Neuronal stem cell (in vitro differentiated cells): ENCODE data around the gene KCNQ1.

Experiments
- DNase-seq: peaks from one replicate; pipeline ENCODE4 v3.0.0-alpha.2; 2013; ENCODE audit warnings: low spot score
- H2AFZ ChIP-seq: one replicate; pipeline ENCODE4 v1.6.1; 2013; ENCODE audit warnings: mild to moderate bottlenecking, low read length, inconsistent platforms
- H2AK5ac ChIP-seq: 2 replicates; pipeline ENCODE4 v1.6.1; 2013; ENCODE audit warnings: low read depth, mild to moderate bottlenecking, inconsistent platforms, low read length, moderate library complexity, mixed read lengths
- H2BK120ac ChIP-seq: 2 replicates; pipeline ENCODE4 v1.6.1; 2013; ENCODE audit warnings: low read depth, mild to moderate bottlenecking, inconsistent platforms, low read length, moderate library complexity, mixed read lengths
- H2BK12ac ChIP-seq: one replicate; pipeline ENCODE4 v1.6.1; 2013; ENCODE audit warnings: low read length, inconsistent platforms
- H2BK15ac ChIP-seq: 2 replicates; pipeline ENCODE4 v1.6.1; 2013; ENCODE audit warnings: mild to moderate bottlenecking, low read length, inconsistent platforms, mixed read lengths
- H2BK5ac ChIP-seq: one replicate; pipeline ENCODE4 v1.6.1; 2013; ENCODE audit warnings: inconsistent platforms, mild to moderate bottlenecking, low read length, moderate library complexity
- H3K14ac ChIP-seq: one replicate; pipeline ENCODE4 v1.6.1; 2013; ENCODE audit warnings: low read length, inconsistent platforms
- H3K18ac ChIP-seq: 2 replicates; pipeline ENCODE4 v1.6.1; 2013; ENCODE audit warnings: low read length, inconsistent platforms
- H3K23ac ChIP-seq: 2 replicates; pipeline ENCODE4 v1.6.1; 2013; ENCODE audit warnings: low read depth, mild to moderate bottlenecking, mixed read lengths, low read length, inconsistent platforms; ENCODE audit not compliant: poor library complexity
- H3K27ac ChIP-seq: replicated peaks from 3 replicates; pipeline ENCODE4 v1.5.1; 2013; ENCODE audit warnings: low read length, inconsistent platforms
- H3K27me3 ChIP-seq, 3 experiments: 2 replicates each; pipeline ENCODE4 v1.6.1; 2013; ENCODE audit warnings: low read length in 3 of 3, mild to moderate bottlenecking in 2 of 3, inconsistent platforms in 1 of 3, low read depth in 1 of 3, mixed read lengths in 1 of 3, moderate library complexity in 1 of 3; ENCODE audit not compliant: control insufficient read depth in 3 of 3, insufficient read depth in 3 of 3
- H3K36me3 ChIP-seq, 2 donors: replicated peaks in 1 of 2; 2 replicates each; pipeline ENCODE4 v1.6.1; 2013; ENCODE audit warnings: low read length in 2 of 2; ENCODE audit not compliant: control insufficient read depth in 2 of 2, insufficient read depth in 2 of 2
- H3K4ac ChIP-seq: 2 replicates; pipeline ENCODE4 v1.6.1; 2013; ENCODE audit warnings: inconsistent platforms, mild to moderate bottlenecking, low read length, moderate library complexity
- H3K4me1 ChIP-seq, 2 donors: 1 replicate in 1 of 2; 2 replicates in 1 of 2; pipeline ENCODE4 v1.6.1; 2013; ENCODE audit warnings: low read length in 2 of 2, low read depth in 1 of 2; ENCODE audit not compliant: control insufficient read depth in 2 of 2, insufficient read depth in 1 of 2
- H3K4me2 ChIP-seq: one replicate; pipeline ENCODE4 v1.6.1; 2013; ENCODE audit warnings: mild to moderate bottlenecking, low read length, inconsistent platforms; ENCODE audit not compliant: insufficient read depth, poor library complexity, severe bottlenecking
- H3K4me3 ChIP-seq, 2 donors: 2 replicates each; pipeline ENCODE4 v1.5.1; 2013; ENCODE audit warnings: low read length in 2 of 2, mild to moderate bottlenecking in 2 of 2, inconsistent platforms in 1 of 2, moderate library complexity in 1 of 2
- H3K79me1 ChIP-seq: one replicate; pipeline ENCODE4 v1.6.1; 2013; ENCODE audit warnings: low read depth, mild to moderate bottlenecking, inconsistent platforms, low read length, moderate library complexity
- H3K9ac ChIP-seq: one replicate; pipeline ENCODE4 v1.6.1; 2013; ENCODE audit warnings: mild to moderate bottlenecking, low read depth, low read length, inconsistent platforms; ENCODE audit not compliant: poor library complexity
- H3K9me3 ChIP-seq, 2 donors: replicated peaks in 1 of 2; 2 replicates each; pipeline versions ENCODE3 to v1.6.1; 2013; ENCODE audit warnings: low read length in 2 of 2, mild to moderate bottlenecking in 2 of 2, inconsistent platforms in 1 of 2, low read depth in 1 of 2, mixed read lengths in 1 of 2, moderate library complexity in 1 of 2; ENCODE audit not compliant: control insufficient read depth in 2 of 2, insufficient read depth in 1 of 2
- H4K8ac ChIP-seq: one replicate; pipeline ENCODE4 v1.6.1; 2013; ENCODE audit warnings: low read depth, mild to moderate bottlenecking, inconsistent platforms, low read length, moderate library complexity
- H4K91ac ChIP-seq: one replicate; pipeline ENCODE4 v1.6.1; 2013; ENCODE audit warnings: low read length, low read depth, mild to moderate bottlenecking, inconsistent platforms; ENCODE audit not compliant: poor library complexity
- WGBS, 2 donors: extraction: QIAGEN DNeasy Blood & Tissue Kit; methylation state at CpG; one replicate each; pipeline ENCODE4 v1.1.7; 2013; ENCODE audit warnings: missing lambda C conversion rate in 2 of 2, mixed read lengths in 1 of 2; ENCODE audit not compliant: insufficient read length in 2 of 2, insufficient replicate concordance in 1 of 2; ENCODE audit errors: extremely low coverage in 2 of 2; 5-methylcytosine and 5-hydroxymethylcytosine counted together

Gene KCNQ1

DNA sequence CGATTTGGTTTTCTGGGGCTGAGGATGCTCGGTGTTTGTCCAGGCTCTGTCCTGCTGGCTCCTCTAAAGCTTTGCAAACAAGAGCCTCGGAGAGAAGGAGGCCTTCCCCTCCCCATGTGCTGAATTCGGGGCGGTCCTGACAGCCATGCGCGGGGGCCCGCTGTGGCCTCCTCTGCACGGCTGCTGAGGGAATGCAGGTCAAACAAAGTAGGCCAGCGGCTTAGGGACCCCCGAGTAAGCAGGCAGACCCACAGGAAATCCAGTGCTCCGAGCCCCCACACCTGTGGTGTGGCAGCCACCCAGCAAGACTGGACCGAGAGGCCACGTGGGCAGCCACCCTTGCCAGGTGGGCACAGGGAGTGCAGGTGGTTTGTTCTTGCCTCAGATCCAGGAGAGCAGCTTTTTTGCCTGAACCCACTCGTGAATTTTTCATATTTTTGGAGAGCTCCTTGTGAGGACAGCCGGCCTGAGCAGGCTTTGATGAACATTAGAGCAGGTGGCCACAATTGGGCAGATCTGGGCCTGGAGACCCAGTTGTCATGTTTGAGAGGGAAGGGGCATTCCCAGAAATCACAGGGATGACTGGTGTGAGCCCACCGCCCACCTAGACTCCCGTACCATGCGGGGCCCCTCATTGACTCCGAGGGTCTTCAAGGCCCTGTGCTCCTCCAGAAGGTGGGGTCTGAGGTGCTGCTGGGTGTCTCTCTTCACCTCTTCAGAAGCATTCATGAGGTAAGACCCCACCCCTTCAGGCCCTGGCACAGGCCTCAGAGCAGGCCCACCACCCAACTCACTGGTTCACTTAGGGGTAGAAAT, 298.0 kb downstream of the KCNQ1 start:
- no peak overlapping the region for H3K4me2 ChIP-seq
- no peak overlapping the region for H3K27ac ChIP-seq
- no peak overlapping the region for H2BK120ac ChIP-seq
- WGBS, 2 donors = no CpG with 5 or more reads among the region's 20 CpGs
- H3K18ac ChIP-seq = peak overlapping the region; percentile 81
- H3K14ac ChIP-seq = peak overlapping the region; percentile 83
- H3K4ac ChIP-seq = no peak overlapping the region
- no peak overlapping the region for H2BK5ac ChIP-seq
- no peak overlapping the region for H4K8ac ChIP-seq
- H3K4me3 ChIP-seq = no peak overlapping the region
- H3K4me1 ChIP-seq = peaks cover 0 to 1% of the 10 kb centered on the region in 2 donors
- H3K36me3 ChIP-seq = no peaks in the 10 kb centered on the region
- no peak overlapping the region for H2AFZ ChIP-seq
- H4K91ac ChIP-seq = no peak overlapping the region
- H2BK12ac ChIP-seq = no peak overlapping the region
- no peaks in the 10 kb centered on the region for H3K79me1 ChIP-seq
- H3K23ac ChIP-seq = no peak overlapping the region
- H2BK15ac ChIP-seq = no peak overlapping the region
- no peak for DNase-seq
- H2AK5ac ChIP-seq = peak overlapping the region; percentile 74
- H3K9me3 ChIP-seq = no peaks in the 10 kb centered on the region
- H3K27me3 ChIP-seq = peaks cover 0 to 51% (median 0%) of the 10 kb centered on the region in 3 experiments
- H3K9ac ChIP-seq = no peak overlapping the region

DNA sequence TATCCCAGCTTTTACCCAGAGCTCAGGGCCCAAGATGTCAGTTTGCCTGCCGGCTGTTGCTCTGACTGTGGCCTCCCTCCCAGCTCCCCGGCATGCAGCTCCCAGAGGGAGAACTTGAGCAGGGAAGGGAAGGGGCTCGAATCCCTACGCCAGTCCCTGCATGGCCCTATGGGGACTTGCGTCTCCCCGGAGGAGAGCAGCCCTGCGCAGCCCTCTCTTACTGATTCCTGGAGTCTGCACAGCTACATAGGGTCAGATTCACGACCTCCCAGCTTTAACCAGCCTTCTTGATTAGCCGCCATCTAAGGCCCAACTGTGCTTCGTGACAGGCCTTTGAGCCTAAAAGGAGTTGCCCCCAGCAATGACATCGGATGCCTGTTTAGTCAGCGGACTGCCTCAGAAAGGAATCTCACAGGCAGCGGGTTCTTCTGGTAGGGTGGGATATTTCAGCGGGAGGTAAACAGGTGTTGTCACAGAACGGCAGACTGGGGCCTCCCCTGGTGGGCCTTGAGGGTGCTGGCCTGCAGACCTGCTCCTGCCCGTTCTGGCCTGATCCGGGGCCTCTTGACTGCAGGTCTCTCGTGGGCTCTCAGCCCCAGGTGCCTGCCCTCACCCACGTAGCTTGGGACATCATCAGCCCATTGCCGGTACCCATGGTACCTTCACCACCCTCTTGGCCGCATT, 298.8 kb downstream of the KCNQ1 start:
- H3K9me3 ChIP-seq = no peaks in the 10 kb centered on the region
- no peak overlapping the region for H3K27ac ChIP-seq
- no peak overlapping the region for H3K4me3 ChIP-seq
- peaks cover 0 to 54% (median 0%) of the 10 kb centered on the region in 3 experiments for H3K27me3 ChIP-seq
- H3K79me1 ChIP-seq = no peaks in the 10 kb centered on the region
- H3K36me3 ChIP-seq = no peaks in the 10 kb centered on the region
- no peak overlapping the region for H3K18ac ChIP-seq
- H2AK5ac ChIP-seq = peak overlapping the region; percentile 74
- H2BK120ac ChIP-seq = no peak overlapping the region
- no peak overlapping the region for H3K4ac ChIP-seq
- H2BK15ac ChIP-seq = no peak overlapping the region
- no CpG with 5 or more reads among the region's 21 CpGs for WGBS, 2 donors
- no peak overlapping the region for H2BK12ac ChIP-seq
- H3K4me2 ChIP-seq = no peak overlapping the region
- no peak for DNase-seq
- no peak overlapping the region for H3K14ac ChIP-seq
- H4K8ac ChIP-seq = no peak overlapping the region
- no peak overlapping the region for H4K91ac ChIP-seq
- H3K9ac ChIP-seq = peak overlapping the region; percentile 39
- no peak overlapping the region for H2BK5ac ChIP-seq
- no peak overlapping the region for H3K23ac ChIP-seq
- H2AFZ ChIP-seq = no peak overlapping the region
- peaks cover 0 to 1% of the 10 kb centered on the region in 2 donors for H3K4me1 ChIP-seq

DNA sequence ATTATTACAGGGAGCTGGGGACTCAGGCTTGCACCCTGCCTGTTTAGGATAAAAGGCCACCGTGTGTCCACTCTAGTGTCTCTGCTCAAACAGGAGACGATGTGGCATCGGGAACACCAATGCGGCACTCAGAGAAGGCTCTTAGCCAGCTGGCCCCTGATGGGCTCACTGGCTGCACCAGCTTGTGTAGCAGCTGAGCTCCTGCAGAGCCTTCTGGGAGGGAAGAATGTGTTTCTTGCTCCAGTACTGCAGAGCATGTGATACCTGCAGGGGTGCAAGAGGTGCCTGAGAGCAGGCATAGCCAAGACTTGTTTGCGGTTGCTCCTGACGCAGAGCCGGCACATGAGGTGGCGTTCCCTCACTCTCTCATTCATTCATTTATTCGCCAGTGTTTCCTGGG, 299.4 kb downstream of the KCNQ1 start:
- H3K79me1 ChIP-seq = no peaks in the 10 kb centered on the region
- H4K8ac ChIP-seq = no peak overlapping the region
- no peaks in the 10 kb centered on the region for H3K9me3 ChIP-seq
- H2AK5ac ChIP-seq = no peak overlapping the region
- no peak overlapping the region for H2BK120ac ChIP-seq
- H3K14ac ChIP-seq = no peak overlapping the region
- no peak overlapping the region for H2BK12ac ChIP-seq
- H3K4ac ChIP-seq = no peak overlapping the region
- H3K4me2 ChIP-seq = no peak overlapping the region
- H2AFZ ChIP-seq = no peak overlapping the region
- peaks cover 0 to 53% (median 0%) of the 10 kb centered on the region in 3 experiments for H3K27me3 ChIP-seq
- no peak overlapping the region for H3K27ac ChIP-seq
- H3K18ac ChIP-seq = no peak overlapping the region
- no peak overlapping the region for H3K4me3 ChIP-seq
- no peak for DNase-seq
- H3K4me1 ChIP-seq = peaks cover 0 to 1% of the 10 kb centered on the region in 2 donors
- WGBS, 2 donors = no CpG with 5 or more reads among the region's 9 CpGs
- no peak overlapping the region for H4K91ac ChIP-seq
- no peak overlapping the region for H3K23ac ChIP-seq
- H3K36me3 ChIP-seq = no peaks in the 10 kb centered on the region
- H2BK15ac ChIP-seq = no peak overlapping the region
- H3K9ac ChIP-seq = no peak overlapping the region
- H2BK5ac ChIP-seq = no peak overlapping the region

DNA sequence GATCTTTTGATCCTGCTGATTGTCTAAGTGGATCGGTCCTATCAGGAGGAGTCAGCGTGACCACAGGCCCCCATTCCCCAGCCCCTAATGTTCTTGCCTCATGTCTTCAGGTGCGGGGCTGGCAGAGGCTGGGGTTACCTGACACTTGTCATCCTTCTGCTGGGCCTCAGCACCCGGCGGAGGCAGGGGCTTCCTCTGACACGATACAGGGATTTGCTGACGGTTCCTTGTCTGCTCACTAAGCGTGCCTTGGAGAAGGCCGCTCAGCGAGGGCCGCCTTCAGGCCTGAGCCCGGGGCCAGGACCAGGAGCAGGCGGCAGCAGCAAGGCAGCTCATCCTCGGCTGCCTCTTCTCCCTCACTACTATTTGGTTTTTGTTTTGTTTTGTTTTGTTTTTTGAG, 300.7 kb downstream of the KCNQ1 start:
- peaks cover 0 to 57% (median 0%) of the 10 kb centered on the region in 3 experiments for H3K27me3 ChIP-seq
- DNase-seq = no peak
- no peak overlapping the region for H3K9ac ChIP-seq
- H3K79me1 ChIP-seq = no peaks in the 10 kb centered on the region
- no peaks in the 10 kb centered on the region for H3K9me3 ChIP-seq
- H3K4me1 ChIP-seq = peaks cover 0 to 6% of the 10 kb centered on the region in 2 donors
- H2BK12ac ChIP-seq = no peak overlapping the region
- no peaks in the 10 kb centered on the region for H3K36me3 ChIP-seq
- H2AK5ac ChIP-seq = peak overlapping the region; percentile 36
- no peak overlapping the region for H2AFZ ChIP-seq
- H3K4me3 ChIP-seq = no peak overlapping the region
- H2BK5ac ChIP-seq = no peak overlapping the region
- H4K91ac ChIP-seq = no peak overlapping the region
- no peak overlapping the region for H3K4ac ChIP-seq
- H3K14ac ChIP-seq = no peak overlapping the region
- H2BK15ac ChIP-seq = no peak overlapping the region
- H3K18ac ChIP-seq = no peak overlapping the region
- no peak overlapping the region for H2BK120ac ChIP-seq
- WGBS, 2 donors = no CpG with 5 or more reads among the region's 14 CpGs
- H3K23ac ChIP-seq = no peak overlapping the region
- no peak overlapping the region for H4K8ac ChIP-seq
- H3K27ac ChIP-seq = no peak overlapping the region
- no peak overlapping the region for H3K4me2 ChIP-seq
